Ovary (tissue), 3 donors: Measurements from ENCODE around the gene LMAN2.

ENCODE experiments used
- CTCF ChIP-seq, 3 donors: fragments of 450-650 bp in 2 of 3; fragments of 200-600 bp in 1 of 3; IDR thresholded peaks; one replicate each; pipeline versions ENCODE4 v1.5.1 to v1.8.0; 2016 to 2022; ENCODE audit warnings: antibody characterized with exemption in 3 of 3, mild to moderate bottlenecking in 1 of 3
- POLR2A ChIP-seq: fragments of 450-650 bp; IDR thresholded peaks from one replicate; pipeline ENCODE4 v1.6.1; 2017; ENCODE audit warnings: antibody characterized with exemption, mild to moderate bottlenecking, moderate library complexity
- donor health status: DM: no; HTN: no; CAD: no.

- TF ChIP-seq CTCF (IDR thresholded peaks at IDR 0.05) = no peak
- no peak for TF ChIP-seq POLR2A
Observed at GRCh38 chr5:177396807-177397206, 45.3 kb upstream of the LMAN2 start.
